TTC549 (cell line): ENCODE data around the gene CIBAR2.

Experiments used
- FAIRE-seq: peaks from 2 replicates; lab custom pipeline; 2012; peaks lifted over from hg19 to GRCh38; lab: Jason Lieb, UNC

CIBAR2 gene

GRCh38 chr16:85082173-85083050, 29.9 kb downstream of the CIBAR2 start:
- no peak for FAIRE-seq

GRCh38 chr16:85081765-85082164, 30.5 kb downstream of the CIBAR2 start:
- no peak for FAIRE-seq

DNA sequence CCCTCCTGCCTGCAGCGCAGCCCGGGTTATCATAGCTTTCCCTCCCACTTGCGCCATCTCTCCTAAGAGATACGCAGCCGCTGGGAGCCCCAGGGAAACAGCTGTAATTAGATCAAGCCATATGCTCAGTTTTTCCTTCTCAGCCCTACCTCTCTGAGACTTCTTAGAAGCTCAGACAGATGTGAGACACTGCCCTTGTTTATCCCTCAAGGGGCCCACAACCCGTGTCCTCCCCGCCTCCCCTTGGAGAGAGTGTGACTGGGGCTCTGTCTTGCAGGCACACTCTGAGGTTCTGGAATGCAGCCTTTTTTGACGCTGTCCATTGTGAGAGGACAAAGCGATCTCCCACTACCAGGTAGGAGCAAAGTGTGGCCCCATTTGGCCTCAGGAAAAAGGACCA, 31.2 kb downstream of the CIBAR2 start:
- no peak for FAIRE-seq

DNA sequence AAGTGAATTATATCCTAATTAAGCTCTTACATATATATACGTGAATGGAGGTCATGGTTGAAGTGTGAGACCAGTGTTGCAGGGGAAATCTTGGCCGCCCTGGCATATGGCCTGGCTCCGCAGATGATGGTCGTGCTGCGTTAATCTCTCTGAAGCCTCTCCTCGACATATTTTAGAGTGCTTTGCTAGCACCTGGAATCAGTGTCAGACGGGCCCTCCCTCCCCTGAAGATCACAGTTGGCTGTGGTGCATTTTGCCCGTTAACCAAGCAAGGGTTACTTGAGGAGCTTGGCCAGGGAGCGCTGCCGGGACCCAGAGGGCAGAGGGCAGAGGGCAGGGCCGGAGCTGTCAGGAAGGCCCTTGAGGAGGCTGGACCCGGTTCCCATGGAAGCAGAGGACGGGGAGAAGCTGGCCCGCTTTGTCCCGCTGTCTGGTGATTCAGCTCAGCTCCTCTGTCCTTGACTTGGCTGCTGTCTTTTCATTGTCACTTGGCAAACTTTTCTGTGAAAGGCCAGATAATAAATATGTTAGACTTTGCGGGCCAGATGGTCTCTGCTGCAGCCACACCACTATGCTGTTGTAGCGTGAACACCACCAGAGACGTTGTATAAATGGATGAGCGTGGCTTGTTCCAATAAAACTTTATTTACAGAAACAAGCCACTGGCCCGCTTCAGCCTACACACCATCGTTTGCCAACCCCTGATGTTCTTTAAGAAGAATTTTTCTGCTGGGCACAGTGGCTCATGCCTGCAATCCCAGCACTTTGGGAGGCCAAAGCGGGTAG, 32.3 kb downstream of the CIBAR2 start:
- no peak for FAIRE-seq

DNA sequence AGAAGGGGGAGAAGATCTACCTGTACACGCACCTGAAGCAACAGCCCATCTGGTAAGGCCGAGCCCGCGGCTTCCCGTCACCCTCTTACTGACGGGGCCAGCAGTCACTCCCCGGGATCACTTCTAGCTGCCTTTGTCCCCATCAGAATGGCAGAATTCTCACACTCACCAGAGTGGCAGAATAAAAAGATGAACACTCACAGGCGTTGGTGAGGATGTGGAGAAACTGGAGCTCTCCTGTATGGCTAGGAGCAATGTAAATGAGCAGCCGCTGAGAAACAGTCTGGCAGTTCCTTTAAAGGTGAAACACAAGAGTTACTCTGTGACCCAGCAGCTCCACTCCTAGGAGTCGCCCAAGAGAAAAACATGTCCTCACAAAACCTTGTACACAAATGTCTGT, 33.3 kb downstream of the CIBAR2 start:
- FAIRE-seq = no peak

DNA sequence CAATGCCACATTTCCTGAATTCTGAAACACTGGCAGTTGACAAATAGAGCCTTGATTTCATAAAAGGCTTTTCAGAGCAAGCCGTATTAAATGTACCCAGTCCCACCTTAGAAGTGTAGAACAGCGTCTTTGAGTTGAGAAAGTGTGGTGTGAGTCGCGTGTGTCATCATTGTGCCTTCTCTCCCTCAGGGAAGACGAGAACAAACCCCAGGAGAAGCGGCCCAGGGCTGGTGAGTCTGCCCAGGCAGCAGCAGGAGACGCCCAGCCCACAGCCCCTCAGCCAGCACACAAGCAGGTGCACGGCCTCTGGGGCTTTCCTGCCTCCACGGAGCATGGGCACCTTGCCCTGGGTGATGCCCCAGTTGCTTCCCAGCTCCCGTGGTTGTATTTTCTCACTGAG, 34.0 kb downstream of the CIBAR2 start:
- FAIRE-seq = no peak

DNA sequence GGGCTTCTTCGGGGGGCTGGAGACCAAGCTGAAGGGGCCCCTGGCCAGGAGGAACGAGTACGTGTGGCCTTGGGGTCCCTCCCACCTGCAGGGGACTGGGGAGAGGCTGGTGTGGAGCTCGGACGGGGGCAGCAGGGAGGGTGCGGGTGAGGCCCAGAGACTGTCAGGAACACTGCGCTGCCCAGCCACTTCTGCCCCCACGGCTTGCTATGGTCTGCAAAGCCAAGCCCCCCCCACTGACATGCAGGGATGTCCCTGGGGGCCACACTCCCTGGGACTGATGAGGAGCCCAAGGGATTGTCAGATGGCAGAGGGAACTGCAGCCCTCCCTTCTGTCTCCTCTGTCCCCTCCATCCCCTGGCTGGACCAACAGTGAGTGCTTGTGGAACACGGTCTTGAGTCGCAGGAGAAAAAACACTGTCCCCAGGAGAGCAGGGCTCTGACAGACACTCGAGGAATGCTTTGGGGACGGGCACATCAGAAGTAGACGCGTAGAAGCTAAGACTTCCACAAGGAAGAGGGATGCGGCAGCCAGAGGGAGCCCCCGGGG, 34.6 kb downstream of the CIBAR2 start:
- no peak for FAIRE-seq

- no peak for FAIRE-seq
Observed at GRCh38 chr16:85077039-85077438, 35.2 kb downstream of the CIBAR2 start.

DNA sequence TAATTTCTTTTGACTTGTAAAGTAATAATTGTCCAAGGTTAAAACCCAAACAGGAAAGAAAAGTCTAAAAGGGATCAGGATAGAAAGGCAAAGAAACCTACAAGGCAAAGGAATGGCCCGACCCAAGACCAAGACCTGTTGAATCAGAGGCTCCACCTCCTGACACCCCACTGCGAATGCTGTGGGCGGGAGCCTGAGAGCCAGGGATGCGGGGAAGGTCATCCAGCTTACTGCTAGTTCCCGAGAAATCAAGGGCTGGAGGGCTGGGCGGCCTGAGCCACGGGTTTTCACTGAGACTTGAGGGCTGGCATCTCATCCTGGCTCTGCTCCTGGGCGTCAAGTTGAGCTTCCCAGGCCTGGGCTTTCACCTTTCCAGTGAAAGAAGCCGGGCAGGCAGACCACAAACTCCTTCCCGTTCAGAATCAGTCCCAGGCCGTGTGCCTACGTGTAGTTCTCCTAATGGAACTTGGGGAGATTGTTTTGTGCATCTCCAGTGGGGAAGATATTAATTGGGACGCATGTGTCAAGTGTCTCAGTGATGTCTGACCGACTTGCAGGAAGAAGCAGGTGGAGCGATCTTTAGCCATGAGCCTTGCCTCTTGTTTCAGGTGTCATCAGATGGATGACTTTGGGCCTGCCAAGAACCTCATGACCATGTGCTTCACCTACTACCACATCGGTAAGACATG, 36.9 kb downstream of the CIBAR2 start:
- no peak for FAIRE-seq

GRCh38 chr16:85074225-85074914, 37.9 kb downstream of the CIBAR2 start:
- no peak for FAIRE-seq

DNA sequence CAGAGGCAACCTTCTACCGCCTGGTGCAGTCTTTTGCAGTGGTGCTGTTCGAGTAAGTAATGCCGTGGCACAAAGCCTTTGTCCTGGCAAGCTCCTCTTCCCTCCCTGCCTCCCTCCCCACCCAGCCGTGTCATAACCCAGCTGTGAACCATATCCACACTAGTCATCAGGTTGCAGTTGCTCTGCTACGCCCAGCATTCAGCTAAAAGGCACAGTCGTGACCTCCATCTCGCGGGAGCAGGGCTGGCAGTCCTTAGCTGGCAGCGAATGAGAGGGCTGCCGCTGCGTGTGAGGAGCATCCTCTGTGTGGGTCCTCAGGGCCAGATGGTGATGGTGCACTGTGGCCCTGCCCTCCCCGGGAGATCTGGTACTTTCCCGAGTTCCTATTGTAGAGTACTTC, 39.3 kb downstream of the CIBAR2 start:
- FAIRE-seq = no peak

DNA sequence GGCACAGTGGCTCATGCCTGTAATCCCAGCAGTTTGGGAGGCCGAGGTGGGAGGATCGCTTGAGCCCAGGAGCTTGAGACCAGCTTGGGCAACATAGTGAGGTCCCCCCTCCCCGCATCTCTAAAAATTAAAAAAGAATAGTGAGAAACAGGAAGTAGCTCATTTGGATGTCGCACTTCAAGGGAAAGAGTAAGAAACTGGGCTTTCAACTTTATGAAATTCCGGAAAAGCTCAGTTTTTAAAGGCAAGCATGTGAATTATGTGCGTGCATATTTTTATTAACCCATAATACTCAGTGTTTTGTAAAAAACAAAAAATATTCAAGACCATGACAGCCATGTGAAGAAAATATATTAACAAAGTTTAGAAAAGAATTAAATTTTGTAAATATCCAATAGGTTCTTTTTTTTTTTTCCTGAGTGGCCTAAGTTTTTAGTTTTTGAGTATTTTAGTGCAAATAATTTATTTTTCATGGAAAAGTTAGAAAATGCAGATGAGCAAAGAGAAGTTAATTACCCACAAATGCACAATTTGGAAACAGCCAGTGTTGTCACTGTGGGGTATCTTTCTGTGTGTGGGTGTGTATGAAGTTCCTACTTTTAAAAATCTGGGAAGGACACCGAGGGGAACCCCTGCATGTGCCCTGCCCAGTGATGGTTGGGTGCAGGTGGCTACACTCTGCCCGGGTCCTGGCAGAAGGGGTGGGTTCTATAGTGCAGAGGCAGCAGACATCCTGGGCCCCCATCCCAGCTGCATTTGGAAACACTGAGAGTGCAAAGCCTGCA, 40.0 kb downstream of the CIBAR2 start:
- FAIRE-seq = no peak

- FAIRE-seq = no peak
Observed at GRCh38 chr16:85069171-85069570, 43.1 kb downstream of the CIBAR2 start.

- FAIRE-seq = no peak
Observed at GRCh38 chr16:85068746-85069145, 43.5 kb downstream of the CIBAR2 start.

DNA sequence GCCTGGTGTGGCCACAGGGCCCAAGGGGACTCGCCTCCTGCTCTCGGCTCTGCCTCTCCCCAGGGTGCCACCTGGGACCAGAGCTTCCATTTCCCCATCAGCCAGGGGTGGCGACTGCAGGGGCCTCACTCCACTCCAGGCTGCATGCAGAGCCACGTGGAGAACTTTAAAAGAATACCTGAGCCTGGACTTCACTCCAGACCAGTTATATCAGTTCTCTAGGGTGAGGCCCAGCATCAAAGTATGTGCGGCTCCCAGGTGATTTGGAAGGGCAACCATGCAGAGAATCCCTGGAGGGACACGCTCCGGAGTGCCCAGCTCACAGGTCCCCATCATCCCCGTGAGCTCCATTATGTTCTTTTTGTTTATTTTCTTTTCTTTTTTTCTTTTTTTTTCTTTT, 44.8 kb downstream of the CIBAR2 start:
- FAIRE-seq = no peak

GRCh38 chr16:85067024-85067423, 45.2 kb downstream of the CIBAR2 start:
- no peak for FAIRE-seq

DNA sequence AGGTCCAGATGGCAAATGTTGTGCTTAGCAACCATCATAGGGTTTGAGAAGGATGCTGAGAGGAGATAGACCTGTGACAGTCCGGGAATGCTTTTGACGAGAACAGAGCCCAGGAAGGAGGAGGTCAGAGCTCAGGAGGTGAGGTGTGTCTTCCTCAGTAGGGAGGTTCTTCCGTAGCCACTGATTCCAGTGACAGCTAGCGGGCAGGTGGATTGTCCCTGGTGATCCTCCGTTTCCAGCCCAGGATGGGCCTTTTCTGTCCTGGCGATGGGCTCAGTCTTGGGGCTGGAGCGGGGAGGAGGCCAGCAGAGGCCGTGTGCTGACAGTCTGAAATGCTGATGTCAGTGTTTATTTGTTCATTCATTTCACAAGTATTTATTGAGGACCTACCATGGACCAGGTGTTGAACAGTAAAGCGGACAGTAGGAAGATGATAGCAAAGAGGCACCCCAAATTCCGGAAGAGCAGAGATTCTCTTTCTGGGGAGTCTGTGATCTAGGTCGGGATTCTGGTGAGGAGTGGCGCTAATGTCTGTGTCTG, 45.9 kb downstream of the CIBAR2 start:
- FAIRE-seq = no peak

- no peak for FAIRE-seq
Observed at GRCh38 chr16:85065099-85065498, 47.2 kb downstream of the CIBAR2 start.

DNA sequence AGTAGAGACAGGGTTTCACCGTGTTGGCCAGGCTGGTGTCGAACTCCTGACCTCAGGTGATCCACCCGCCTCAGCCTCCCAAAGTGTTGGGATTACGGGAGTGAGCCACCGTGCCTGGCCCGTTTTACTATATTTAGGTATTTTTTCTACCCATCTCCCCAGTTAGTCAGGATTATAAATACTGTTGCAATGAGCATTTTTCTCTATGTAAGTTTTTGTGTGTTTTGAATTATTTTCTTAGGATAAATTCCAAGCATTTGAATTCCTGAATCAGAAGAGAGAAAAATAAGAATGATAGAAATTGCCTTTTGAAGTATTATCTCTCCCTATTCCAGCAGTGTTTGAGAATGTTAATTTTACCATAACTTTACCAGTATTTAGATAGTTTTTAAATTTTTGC, 48.1 kb downstream of the CIBAR2 start:
- FAIRE-seq = no peak

DNA sequence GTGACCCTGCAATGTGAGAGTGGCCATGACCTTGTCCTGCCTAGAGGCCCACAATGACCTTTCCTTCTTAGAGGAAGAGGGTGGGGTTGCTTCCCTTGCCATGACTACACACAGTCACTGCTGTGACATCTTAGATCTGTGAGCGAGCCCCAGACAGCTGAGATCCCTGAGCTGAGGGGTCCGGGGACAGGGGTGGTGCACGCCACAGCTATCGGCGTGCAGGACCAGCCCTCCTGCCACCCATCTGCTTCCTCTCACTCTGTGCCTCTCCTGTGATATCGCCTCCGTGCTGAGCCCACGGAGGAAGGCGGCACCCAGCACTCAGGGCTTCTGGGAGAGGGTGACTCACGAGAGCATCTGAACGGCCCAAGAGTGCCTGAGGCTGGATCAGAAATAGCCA, 49.4 kb downstream of the CIBAR2 start:
- no peak for FAIRE-seq

- FAIRE-seq = no peak
Observed at GRCh38 chr16:85062323-85062722, 49.9 kb downstream of the CIBAR2 start.
